Measurements from ENCODE around the gene GLB1L3. TPM values are rescaled to one million over a fixed set of nuclear protein-coding genes. Genes with fewer than 3 reads are reported as not detected.
"Not testable (repeated sequence)": the region's sequence is repeated elsewhere in the genome, so short reads cannot be mapped to it uniquely, and the experiment has no call there.

GLB1L3 gene
- total RNA-seq, 2 experiments from 2014 or later: 4.1 to 6.1 TPM

DNA sequence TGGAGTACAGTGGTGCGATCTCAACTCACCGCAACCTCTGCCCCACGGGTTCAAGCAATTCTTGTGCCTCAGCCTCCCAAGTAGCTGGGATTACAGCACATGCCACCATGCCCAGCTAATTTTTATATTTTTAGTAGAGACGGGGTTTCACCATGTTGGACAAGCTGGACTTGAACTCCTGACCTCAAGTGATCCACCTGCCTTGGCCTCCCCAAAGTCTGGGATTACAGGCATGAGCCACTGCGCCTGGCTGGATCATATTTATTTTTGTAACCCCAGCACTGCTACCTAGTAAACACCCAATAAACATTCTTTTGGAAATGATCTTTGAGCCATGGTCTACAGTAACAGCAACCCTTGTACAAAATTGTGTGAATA lies 21.0 kb upstream of the GLB1L3 start:
- not testable (repeated sequence) for H3K27ac Mint-ChIP-seq; DNase-seq; H3K4me3 Mint-ChIP-seq; H3K36me3 Mint-ChIP-seq; ATAC-seq; H3K27me3 Mint-ChIP-seq; H3K9me3 Mint-ChIP-seq (ENCODE audit: low read depth)
- H3K4me1 Mint-ChIP-seq: peaks cover 34% of the 10 kb centered on the region
- CTCF ChIA-PET: interaction anchor here (0.9 to 2.8 kb wide), 4 partner anchors 10 to 26 kb away, joined by 3 to 13 read pairs (median 8); partner anchors contain the start of gene GLB1L3

DNA sequence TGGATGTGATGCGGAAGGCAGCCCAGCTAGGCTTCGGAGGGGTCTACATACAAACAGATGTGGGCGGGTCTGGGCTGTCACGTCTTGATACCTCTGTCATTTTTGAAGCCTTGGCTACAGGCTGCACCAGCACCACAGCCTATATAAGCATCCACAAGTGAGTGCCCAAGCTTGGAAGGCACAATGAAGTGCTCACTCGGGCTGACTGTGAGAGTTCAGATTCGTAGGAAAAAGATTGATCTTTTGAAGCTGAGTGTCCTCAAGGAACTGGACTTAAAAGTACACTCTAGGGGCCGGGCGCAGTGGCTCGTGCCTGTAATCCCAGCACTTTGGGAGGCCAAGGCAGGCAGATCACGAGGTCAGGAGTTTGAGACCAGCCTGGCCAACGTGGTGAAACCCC lies 19.1 kb upstream of the GLB1L3 start:
- H3K9me3 Mint-ChIP-seq (ENCODE audit: low read depth): no peaks in the 10 kb centered on the region
- ATAC-seq (no peak), DNase-seq (no peak)
- peaks cover 7% of the 10 kb centered on the region for H3K36me3 Mint-ChIP-seq
- H3K27me3 Mint-ChIP-seq: no peaks in the 10 kb centered on the region
- no peak overlapping the region for H3K27ac Mint-ChIP-seq
- CTCF ChIA-PET: interaction anchor here (1.0 kb wide), 1 partner anchor 19 kb away, joined by 5 read pairs; the partner anchor contains the start of gene GLB1L3
- H3K4me3 Mint-ChIP-seq: no peak overlapping the region
- peaks cover 29% of the 10 kb centered on the region for H3K4me1 Mint-ChIP-seq

DNA sequence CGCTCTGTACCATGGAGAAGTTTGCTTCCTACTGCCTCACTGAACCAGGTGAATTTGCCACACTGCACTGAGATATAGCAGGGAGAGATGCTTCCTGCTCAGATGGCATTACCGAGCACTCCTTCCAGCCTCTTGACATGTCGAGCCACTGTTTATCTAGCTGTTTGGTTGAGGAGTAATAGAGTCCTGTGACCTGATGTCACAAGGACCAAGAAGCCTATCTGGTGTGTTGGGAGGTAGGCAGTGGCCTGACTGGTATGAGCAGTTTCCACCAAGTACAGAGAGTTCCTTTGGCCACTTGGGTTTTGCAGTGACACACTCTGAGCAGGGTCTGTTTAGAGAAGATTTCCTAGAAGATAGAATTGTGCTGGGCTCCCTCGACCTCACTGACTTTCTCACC lies 17.6 kb upstream of the GLB1L3 start:
- H3K36me3 Mint-ChIP-seq: peaks cover 10% of the 10 kb centered on the region
- no peaks in the 10 kb centered on the region for H3K9me3 Mint-ChIP-seq (ENCODE audit: low read depth)
- no peak for DNase-seq
- no peaks in the 10 kb centered on the region for H3K27me3 Mint-ChIP-seq
- ATAC-seq: no peak
- peaks cover 23% of the 10 kb centered on the region for H3K4me1 Mint-ChIP-seq
- H3K27ac Mint-ChIP-seq: no peak overlapping the region
- CTCF ChIA-PET: interaction anchor here (1.0 kb wide), 1 partner anchor 17 kb away, joined by 4 read pairs; the partner anchor contains the start of gene GLB1L3
- H3K4me3 Mint-ChIP-seq: no peak overlapping the region

DNA sequence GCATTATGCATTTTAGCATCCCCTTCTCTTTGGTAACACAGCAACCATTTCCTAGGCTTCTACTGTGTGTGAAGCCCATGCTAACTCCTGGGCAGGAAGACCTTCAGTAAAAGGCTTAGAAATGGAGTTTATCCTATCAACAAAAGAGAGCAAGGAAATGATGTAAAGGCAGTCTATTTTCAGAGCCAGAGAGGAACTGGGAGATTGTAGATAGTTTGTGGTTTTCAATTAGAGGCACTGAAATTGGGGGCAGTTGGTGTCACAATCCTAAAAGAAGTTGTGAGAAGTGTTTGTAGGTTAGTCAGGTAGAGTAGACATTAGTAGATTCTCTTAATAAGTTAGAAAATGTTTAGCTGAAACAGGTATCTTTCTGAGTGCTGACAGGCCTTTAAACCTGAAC lies 15.7 kb upstream of the GLB1L3 start:
- H3K27ac Mint-ChIP-seq: peak overlapping the region; percentile 18
- H3K4me1 Mint-ChIP-seq: peaks cover 13% of the 10 kb centered on the region
- ATAC-seq: no peak
- H3K36me3 Mint-ChIP-seq: peaks cover 13% of the 10 kb centered on the region
- no peak for DNase-seq
- no peak overlapping the region for H3K4me3 Mint-ChIP-seq
- no peaks in the 10 kb centered on the region for H3K9me3 Mint-ChIP-seq (ENCODE audit: low read depth)
- H3K27me3 Mint-ChIP-seq: no peaks in the 10 kb centered on the region
- CTCF ChIA-PET: interaction anchor here (0.7 to 7.0 kb wide), 5 partner anchors 9 to 73 kb away, joined by 3 to 62 read pairs (median 10); partner anchors contain the start of gene GLB1L3

DNA sequence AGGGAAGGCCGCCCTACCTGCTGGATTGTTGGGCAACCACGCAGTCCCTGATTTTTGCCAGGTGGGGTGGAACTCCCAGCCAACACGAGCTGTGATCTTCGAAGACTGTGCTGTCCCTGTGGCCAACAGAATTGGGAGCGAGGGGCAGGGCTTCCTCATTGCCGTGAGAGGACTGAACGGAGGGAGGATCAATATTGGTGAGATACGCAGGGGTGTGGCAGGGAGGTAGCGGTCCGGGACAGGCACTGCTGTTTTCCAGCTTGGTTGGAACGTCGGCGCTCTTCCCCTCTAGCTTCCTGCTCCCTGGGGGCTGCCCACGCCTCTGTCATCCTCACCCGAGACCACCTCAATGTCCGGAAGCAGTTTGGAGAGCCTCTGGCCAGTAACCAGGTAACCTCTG lies 15.2 kb upstream of the GLB1L3 start:
- CTCF ChIA-PET: interaction anchor here (0.7 to 7.0 kb wide), 7 partner anchors 9 to 211 kb away, joined by 3 to 62 read pairs (median 8); partner anchors contain the start of gene GLB1L3
- H3K36me3 Mint-ChIP-seq: peaks cover 13% of the 10 kb centered on the region
- ATAC-seq: no peak
- no peak overlapping the region for H3K27ac Mint-ChIP-seq
- H3K9me3 Mint-ChIP-seq (ENCODE audit: low read depth): no peaks in the 10 kb centered on the region
- no peak overlapping the region for H3K4me3 Mint-ChIP-seq
- H3K4me1 Mint-ChIP-seq: peaks cover 11% of the 10 kb centered on the region
- no peak for DNase-seq
- H3K27me3 Mint-ChIP-seq: no peaks in the 10 kb centered on the region

DNA sequence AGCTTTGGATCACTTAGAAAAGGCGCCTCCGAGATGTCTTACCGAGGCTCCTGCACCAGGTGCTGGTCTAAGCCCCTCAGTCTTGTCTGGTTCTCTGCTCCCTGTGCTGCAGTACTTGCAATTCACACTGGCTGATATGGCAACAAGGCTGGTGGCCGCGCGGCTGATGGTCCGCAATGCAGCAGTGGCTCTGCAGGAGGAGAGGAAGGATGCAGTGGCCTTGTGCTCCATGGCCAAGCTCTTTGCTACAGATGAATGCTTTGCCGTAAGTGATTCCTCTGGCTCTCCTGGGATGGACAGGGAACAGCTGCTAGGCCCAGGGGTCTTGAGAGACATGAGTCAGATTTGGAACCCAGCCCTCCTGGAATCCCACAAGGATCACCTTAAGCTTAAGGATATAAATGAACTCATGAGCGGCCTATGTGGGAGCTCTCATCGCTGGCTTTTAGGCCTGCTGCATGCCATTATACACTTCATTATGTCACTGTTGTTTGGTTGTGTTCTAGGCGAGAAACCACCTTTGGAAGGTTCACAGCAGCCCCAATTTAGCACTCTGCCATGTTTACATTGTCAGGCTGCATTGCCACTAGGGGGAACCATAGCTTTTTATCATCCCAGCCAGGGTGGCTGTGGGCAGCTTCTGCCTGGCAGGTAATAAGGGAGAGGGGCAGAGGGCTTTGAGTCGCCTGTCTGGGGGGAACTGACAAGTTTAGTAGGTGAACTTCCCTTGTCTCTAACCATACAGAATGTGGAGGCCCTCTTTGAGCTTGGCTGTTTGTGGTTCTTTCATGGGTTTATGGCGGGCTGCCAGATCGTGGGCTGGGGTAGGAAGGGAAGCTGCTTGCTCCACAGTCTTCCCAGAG lies 14.3 kb upstream of the GLB1L3 start:
- Mint-ChIP-seq H3K4me3 (no peak overlapping the region), H3K27ac (no peak overlapping the region), H3K4me1 (peaks cover 18% of the 10 kb centered on the region), H3K27me3 (no peaks in the 10 kb centered on the region), H3K36me3 (peaks cover 13% of the 10 kb centered on the region), H3K9me3 (ENCODE audit: low read depth) (no peaks in the 10 kb centered on the region)
- ATAC-seq (peak; percentile 79), DNase-seq (peak; percentile 56)
- CTCF ChIA-PET: interaction anchor here (1.0 to 7.0 kb wide), 14 partner anchors 8 to 212 kb away, joined by 3 to 62 read pairs (median 4); partner anchors contain the start of genes ACAD8, GLB1L3, NCAPD3 and THYN1

DNA sequence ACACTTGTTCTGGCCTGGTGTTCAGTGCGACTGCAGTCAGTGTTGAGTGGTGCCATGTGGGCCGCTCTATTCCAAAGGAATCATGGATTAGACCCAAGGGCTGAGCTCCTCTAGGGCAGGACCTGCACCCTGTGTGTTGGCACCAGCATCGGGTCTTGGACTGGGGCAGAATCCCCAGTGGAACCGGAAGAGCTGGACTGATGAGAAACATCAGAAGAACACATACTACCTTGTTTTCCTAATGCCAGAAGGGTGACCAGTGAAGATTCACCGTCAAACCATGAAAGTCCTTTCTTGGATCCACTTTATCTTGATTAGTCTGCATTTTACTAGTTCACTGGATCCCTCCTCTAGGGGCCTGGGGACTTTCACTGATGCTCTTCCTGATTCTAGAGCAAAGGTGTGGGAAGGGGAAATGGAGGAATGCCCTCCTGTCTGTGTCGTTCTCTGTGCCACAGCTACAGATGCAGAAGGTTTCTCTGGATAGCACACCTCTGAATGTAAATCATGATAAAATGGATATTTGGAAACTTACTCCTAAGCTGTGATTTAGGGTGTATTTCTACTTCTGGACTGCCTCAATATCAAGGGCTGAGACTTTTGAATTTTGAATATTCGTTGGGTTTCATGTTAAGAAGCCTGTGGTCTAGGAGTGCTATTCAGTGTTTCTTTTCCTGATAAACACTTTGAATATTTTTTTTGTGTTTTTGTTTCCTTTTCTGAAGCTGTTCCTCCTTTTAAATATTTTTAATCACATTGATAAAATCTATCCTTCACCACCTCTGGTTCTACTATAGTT lies 11.0 kb upstream of the GLB1L3 start:
- no peak for ATAC-seq
- DNase-seq: no peak
- Mint-ChIP-seq H3K27me3 (no peaks in the 10 kb centered on the region), H3K9me3 (ENCODE audit: low read depth) (no peaks in the 10 kb centered on the region), H3K27ac (peak overlapping the region; percentile 31), H3K36me3 (peaks cover 9% of the 10 kb centered on the region), H3K4me1 (peaks cover 27% of the 10 kb centered on the region), H3K4me3 (no peak overlapping the region)
- CTCF ChIA-PET: interaction anchor here (0.7 to 7.0 kb wide), 4 partner anchors 9 to 57 kb away, joined by 3 to 62 read pairs (median 8); partner anchors contain the start of genes ACAD8 and GLB1L3

DNA sequence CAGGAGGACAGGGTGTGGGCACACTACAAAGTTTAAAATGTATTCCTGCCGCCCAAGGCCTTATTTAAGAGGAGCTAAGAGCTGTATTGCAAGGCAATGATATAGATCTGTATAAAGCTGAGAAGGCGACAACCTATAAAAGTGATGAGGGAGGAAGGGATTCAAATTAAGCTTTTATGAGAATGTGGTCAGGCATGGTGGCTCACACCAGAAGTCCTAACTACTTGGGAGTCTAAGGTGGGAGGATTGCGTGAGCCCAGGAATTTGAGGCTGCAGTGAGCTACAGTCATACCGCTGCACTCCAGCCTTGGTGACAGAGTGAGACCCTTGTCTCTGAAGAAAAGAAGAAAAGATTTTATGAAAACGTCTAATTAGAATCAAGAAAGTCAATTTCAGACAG lies 9.7 kb upstream of the GLB1L3 start:
- CTCF ChIA-PET: interaction anchor here (4.4 to 7.0 kb wide), 2 partner anchors 8 to 12 kb away, joined by 13 to 62 read pairs; partner anchors contain the start of genes ACAD8 and GLB1L3
- Mint-ChIP-seq H3K27me3 (no peaks in the 10 kb centered on the region), H3K4me1 (peaks cover 35% of the 10 kb centered on the region), H3K36me3 (peaks cover 11% of the 10 kb centered on the region), H3K27ac (no peak overlapping the region), H3K4me3 (no peak overlapping the region), H3K9me3 (ENCODE audit: low read depth) (no peaks in the 10 kb centered on the region)
- DNase-seq (no peak), ATAC-seq (no peak)

DNA sequence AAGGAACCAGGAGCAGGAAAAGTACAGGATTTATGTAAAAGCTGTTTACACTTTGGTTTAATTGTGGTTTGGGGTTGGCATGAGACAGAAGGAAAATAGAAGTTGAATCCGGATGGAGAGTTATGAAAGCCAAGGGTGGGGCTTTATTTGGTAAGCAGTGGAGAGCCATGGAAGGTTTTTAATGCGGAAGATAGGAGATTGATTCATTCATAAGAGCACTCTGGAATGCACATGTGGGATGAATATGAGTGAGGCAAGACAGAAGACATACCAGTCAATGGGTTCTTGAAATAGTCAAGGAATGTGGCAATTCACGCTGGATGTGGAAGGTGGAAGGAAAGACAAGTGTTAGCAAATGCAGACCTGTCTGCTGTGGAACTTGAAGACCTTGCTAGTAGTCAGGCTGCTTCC lies 9.3 kb upstream of the GLB1L3 start:
- CTCF ChIA-PET: interaction anchor here (0.6 to 7.0 kb wide), 3 partner anchors 8 to 124 kb away, joined by 3 to 62 read pairs (median 13); partner anchors contain the start of genes ACAD8 and GLB1L3
- DNase-seq (no peak), ATAC-seq (no peak)
- no peaks in the 10 kb centered on the region for H3K27me3 Mint-ChIP-seq
- H3K4me3 Mint-ChIP-seq: no peak overlapping the region
- peaks cover 37% of the 10 kb centered on the region for H3K4me1 Mint-ChIP-seq
- H3K9me3 Mint-ChIP-seq (ENCODE audit: low read depth): no peaks in the 10 kb centered on the region
- H3K36me3 Mint-ChIP-seq: peaks cover 12% of the 10 kb centered on the region
- H3K27ac Mint-ChIP-seq: no peak overlapping the region

DNA sequence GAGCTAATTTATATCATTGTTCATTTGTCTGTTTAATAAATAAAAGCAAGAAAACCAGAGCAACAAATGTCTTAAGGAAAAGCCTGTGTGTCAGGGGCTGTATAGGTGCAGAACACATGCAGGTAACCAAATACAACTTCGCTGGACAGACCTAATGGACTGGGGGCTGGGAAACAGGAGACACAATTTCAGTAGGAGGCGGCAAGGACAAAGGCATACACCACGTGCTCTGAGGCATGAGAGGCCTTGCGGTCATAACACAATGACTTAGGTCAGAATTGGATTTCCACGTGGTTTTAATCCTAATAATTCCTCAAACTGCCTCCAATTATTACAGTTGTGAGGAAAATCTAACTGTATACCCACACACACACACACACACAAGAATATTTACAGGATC lies 8.7 kb upstream of the GLB1L3 start:
- ATAC-seq: no peak
- H3K4me1 Mint-ChIP-seq: peaks cover 40% of the 10 kb centered on the region
- H3K36me3 Mint-ChIP-seq: peaks cover 10% of the 10 kb centered on the region
- DNase-seq: no peak
- H3K9me3 Mint-ChIP-seq (ENCODE audit: low read depth): no peaks in the 10 kb centered on the region
- CTCF ChIA-PET: interaction anchor here (0.6 to 4.4 kb wide), 2 partner anchors 13 to 125 kb away, joined by 3 to 13 read pairs; partner anchors contain the start of gene ACAD8
- no peaks in the 10 kb centered on the region for H3K27me3 Mint-ChIP-seq
- no peak overlapping the region for H3K4me3 Mint-ChIP-seq
- no peak overlapping the region for H3K27ac Mint-ChIP-seq

DNA sequence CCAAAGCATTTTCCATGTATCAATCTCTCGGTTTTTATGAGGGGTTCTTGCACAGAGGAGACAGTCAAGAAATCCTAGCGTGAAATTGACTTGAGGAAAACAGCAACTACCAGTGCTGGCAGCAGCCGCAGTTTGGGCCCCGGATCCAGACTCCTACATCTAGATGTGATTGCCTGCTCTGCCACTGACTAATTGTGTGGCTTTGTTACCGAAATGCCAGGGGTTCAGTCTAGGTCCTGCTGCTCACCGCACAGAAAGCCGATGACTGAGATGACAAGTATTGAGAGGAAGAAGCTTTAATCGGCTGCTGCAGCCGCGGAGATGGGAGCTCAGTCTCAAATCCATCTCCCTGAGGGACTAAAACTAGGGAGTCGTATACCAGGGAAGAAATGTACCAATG lies 8.2 kb upstream of the GLB1L3 start:
- Mint-ChIP-seq H3K27ac (no peak overlapping the region), H3K4me1 (peaks cover 45% of the 10 kb centered on the region), H3K36me3 (peaks cover 11% of the 10 kb centered on the region), H3K9me3 (ENCODE audit: low read depth) (no peaks in the 10 kb centered on the region), H3K27me3 (no peaks in the 10 kb centered on the region), H3K4me3 (no peak overlapping the region)
- DNase-seq (no peak), ATAC-seq (no peak)
- CTCF ChIA-PET: interaction anchor here (1.7 kb wide), 1 partner anchor 12 kb away, joined by 6 read pairs; no protein-coding TSS in a partner anchor

DNA sequence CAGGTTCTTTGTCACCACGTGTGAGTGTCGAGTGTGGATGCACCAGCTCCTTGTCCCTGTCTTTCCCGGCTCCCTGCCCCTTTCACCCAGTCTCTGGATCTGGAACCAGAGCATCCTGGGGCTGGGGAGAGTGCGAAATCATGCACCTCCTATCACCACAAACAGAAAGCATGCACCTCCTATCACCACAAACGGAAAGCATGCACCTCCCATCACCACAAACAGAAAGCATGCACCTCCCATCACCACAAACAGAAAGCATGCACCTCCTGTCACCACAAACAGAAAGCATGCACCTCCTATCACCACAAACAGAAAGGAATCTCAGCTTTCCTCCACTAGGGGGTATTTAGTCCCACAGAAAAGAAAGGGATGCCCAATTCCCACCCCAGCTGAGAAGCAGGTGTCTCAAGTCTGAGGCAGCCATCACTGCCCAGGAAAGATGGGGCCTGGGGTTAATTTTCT lies 5.9 kb upstream of the GLB1L3 start:
- no peaks in the 10 kb centered on the region for H3K27me3 Mint-ChIP-seq
- CTCF ChIA-PET: interaction anchor here (0.9 to 2.4 kb wide), 4 partner anchors 9 to 63 kb away, joined by 3 to 10 read pairs (median 8); partner anchors contain the start of genes ACAD8, THYN1 and VPS26B
- peaks cover 62% of the 10 kb centered on the region for H3K4me1 Mint-ChIP-seq
- H3K27ac Mint-ChIP-seq: peak overlapping the region; percentile 82
- peak overlapping the region; percentile 56 for H3K4me3 Mint-ChIP-seq
- DNase-seq (peak; percentile 69), ATAC-seq (peak; percentile 64)
- peaks cover 8% of the 10 kb centered on the region for H3K36me3 Mint-ChIP-seq
- H3K9me3 Mint-ChIP-seq (ENCODE audit: low read depth): no peaks in the 10 kb centered on the region

DNA sequence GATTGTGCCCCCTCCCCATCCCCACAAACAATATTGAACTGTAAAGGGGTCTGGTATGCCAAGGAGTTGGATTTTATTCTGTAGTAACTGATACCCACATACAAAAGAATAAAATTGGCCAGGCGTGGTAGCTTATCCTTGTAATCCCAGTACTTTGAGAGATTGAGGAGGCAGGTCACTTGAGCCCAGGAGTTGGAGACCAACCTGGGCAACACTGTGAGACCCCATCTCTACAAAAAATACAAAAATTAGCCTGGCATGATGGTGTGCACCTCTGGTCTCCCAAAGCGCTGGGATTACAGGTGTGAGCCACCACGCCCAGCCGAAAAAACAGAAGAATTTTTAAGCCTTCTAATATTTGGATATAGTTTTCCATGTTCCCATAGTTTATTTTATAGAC lies 4.2 kb upstream of the GLB1L3 start:
- DNase-seq: no peak
- H3K9me3 Mint-ChIP-seq (ENCODE audit: low read depth): no peaks in the 10 kb centered on the region
- no peak overlapping the region for H3K4me3 Mint-ChIP-seq
- peaks cover 57% of the 10 kb centered on the region for H3K4me1 Mint-ChIP-seq
- H3K36me3 Mint-ChIP-seq: peaks cover 7% of the 10 kb centered on the region
- CTCF ChIA-PET: interaction anchor here (1.5 to 6.7 kb wide), 3 partner anchors 8 to 23 kb away, joined by 4 to 62 read pairs (median 26); partner anchors contain the start of genes ACAD8 and THYN1
- H3K27me3 Mint-ChIP-seq: no peaks in the 10 kb centered on the region
- no peak overlapping the region for H3K27ac Mint-ChIP-seq
- ATAC-seq: no peak

Data from activated CD8-positive, alpha-beta memory T cell treated with anti-CD3 and anti-CD28 coated beads, Interleukin-2, amount 10 ng/mL, durations not matched to agents 7 days and 5 days (primary cell).